ENCODE measurements around the gene ASB2. TPM values are rescaled to one million over a fixed set of nuclear protein-coding genes. Genes with fewer than 3 reads are reported as not detected.

The ASB2 gene
- total RNA-seq, 2 experiments from 2014 or later = 20.7 to 21.1 TPM

DNA sequence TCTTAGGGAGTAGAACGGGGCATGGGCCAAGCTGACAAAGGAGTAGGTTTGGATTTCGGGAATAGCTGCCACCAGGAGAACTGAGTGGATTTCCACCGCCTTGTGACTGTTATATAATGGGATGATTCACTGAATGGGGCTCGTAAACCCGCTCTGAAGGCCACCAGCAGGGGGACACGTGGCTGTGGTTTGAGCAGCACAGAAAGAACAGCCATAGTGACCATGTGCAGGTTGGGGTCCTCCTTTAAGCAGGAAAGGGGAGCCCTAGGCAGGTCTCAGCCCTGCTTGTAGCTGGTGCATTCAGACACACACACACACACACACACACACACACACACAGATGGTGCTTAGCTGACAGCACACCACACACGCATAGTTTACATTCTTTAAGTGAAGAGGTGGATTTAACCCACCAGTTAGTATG lies 8.6 kb upstream of the ASB2 start:
- Mint-ChIP-seq H3K9me3 (peaks cover 5% of the 10 kb centered on the region), H3K4me1 (peaks cover 12% of the 10 kb centered on the region), H3K27ac (no peak overlapping the region), H3K4me3 (no peak overlapping the region), H3K36me3 (ENCODE audit: low read depth) (peaks cover 7% of the 10 kb centered on the region), H3K27me3 (no peaks in the 10 kb centered on the region)
- ChIA-PET POLR2A (no interaction called here), CTCF (interaction anchor here (1.0 to 4.7 kb wide), 5 partner anchors 10 to 46 kb away, joined by 3 to 30 read pairs (median 4); partner anchors contain the start of gene CCDC197)
- DNase-seq = no peak

GRCh38 chr14:93984070-93984469 lies 7.7 kb upstream of the ASB2 start:
- H3K9me3 Mint-ChIP-seq = peaks cover 9% of the 10 kb centered on the region
- peaks cover 12% of the 10 kb centered on the region for H3K36me3 Mint-ChIP-seq (ENCODE audit: low read depth)
- no peaks in the 10 kb centered on the region for H3K27me3 Mint-ChIP-seq
- DNase-seq = no peak
- no peak overlapping the region for H3K27ac Mint-ChIP-seq
- CTCF ChIA-PET = interaction anchor here (1.0 to 14.3 kb wide), 8 partner anchors 9 to 45 kb away, joined by 3 to 173 read pairs (median 6); partner anchors contain the start of gene CCDC197
- peaks cover 16% of the 10 kb centered on the region for H3K4me1 Mint-ChIP-seq
- H3K4me3 Mint-ChIP-seq = no peak overlapping the region
- POLR2A ChIA-PET = no interaction called here

- H3K27ac Mint-ChIP-seq = no peak overlapping the region
- peaks cover 27% of the 10 kb centered on the region for H3K36me3 Mint-ChIP-seq (ENCODE audit: low read depth)
- POLR2A ChIA-PET = interaction anchor here (1.0 kb wide), 1 partner anchor 9 kb away, joined by 3 read pairs; no protein-coding TSS in a partner anchor
- peaks cover 16% of the 10 kb centered on the region for H3K9me3 Mint-ChIP-seq
- H3K4me1 Mint-ChIP-seq = peaks cover 32% of the 10 kb centered on the region
- CTCF ChIA-PET = interaction anchor here (1.1 to 14.3 kb wide), 10 partner anchors 8 to 102 kb away, joined by 3 to 173 read pairs (median 5); no protein-coding TSS in a partner anchor
- no peak overlapping the region for H3K4me3 Mint-ChIP-seq
- H3K27me3 Mint-ChIP-seq = no peaks in the 10 kb centered on the region
- no peak for DNase-seq
Observed at GRCh38 chr14:93982230-93983007, 6.0 kb upstream of the ASB2 start.

- ChIA-PET POLR2A (interaction anchor here (1.0 kb wide), 1 partner anchor 10 kb away, joined by 3 read pairs; no protein-coding TSS in a partner anchor), CTCF (interaction anchor here (1.1 to 14.3 kb wide), 9 partner anchors 9 to 103 kb away, joined by 3 to 173 read pairs (median 5); no protein-coding TSS in a partner anchor)
- DNase-seq = no peak
- Mint-ChIP-seq H3K4me3 (no peak overlapping the region), H3K9me3 (peaks cover 22% of the 10 kb centered on the region), H3K27me3 (no peaks in the 10 kb centered on the region), H3K27ac (no peak overlapping the region), H3K4me1 (peaks cover 41% of the 10 kb centered on the region), H3K36me3 (ENCODE audit: low read depth) (peaks cover 36% of the 10 kb centered on the region)
Observed at GRCh38 chr14:93981316-93982229, 5.2 kb upstream of the ASB2 start.

- ChIA-PET CTCF (interaction anchor here (3.4 to 14.3 kb wide), 3 partner anchors 18 to 41 kb away, joined by 18 to 173 read pairs (median 30); partner anchors contain the start of gene CCDC197), POLR2A (no interaction called here)
- no peak for DNase-seq
- H3K27ac Mint-ChIP-seq = peak overlapping the region; percentile 7
- no peaks in the 10 kb centered on the region for H3K27me3 Mint-ChIP-seq
- H3K36me3 Mint-ChIP-seq (ENCODE audit: low read depth) = peaks cover 45% of the 10 kb centered on the region
- H3K4me3 Mint-ChIP-seq = no peak overlapping the region
- H3K4me1 Mint-ChIP-seq = peaks cover 50% of the 10 kb centered on the region
- H3K9me3 Mint-ChIP-seq = peaks cover 26% of the 10 kb centered on the region
Observed at GRCh38 chr14:93980456-93981201, 4.3 kb upstream of the ASB2 start.

- H3K36me3 Mint-ChIP-seq (ENCODE audit: low read depth) = peaks cover 59% of the 10 kb centered on the region
- no peak for DNase-seq
- POLR2A ChIA-PET = interaction anchor here (1.0 to 1.2 kb wide), 2 partner anchors 15 to 19 kb away, joined by 6 to 7 read pairs; no protein-coding TSS in a partner anchor
- no peaks in the 10 kb centered on the region for H3K27me3 Mint-ChIP-seq
- H3K27ac Mint-ChIP-seq = peak overlapping the region; percentile 95
- peaks cover 26% of the 10 kb centered on the region for H3K9me3 Mint-ChIP-seq
- H3K4me3 Mint-ChIP-seq = peak overlapping the region; percentile 42
- H3K4me1 Mint-ChIP-seq = peaks cover 68% of the 10 kb centered on the region
- CTCF ChIA-PET = interaction anchor here (0.8 to 14.3 kb wide), 8 partner anchors 8 to 38 kb away, joined by 3 to 173 read pairs (median 6); partner anchors contain the start of gene CCDC197
Observed at GRCh38 chr14:93978735-93979134, 2.4 kb upstream of the ASB2 start.

GRCh38 chr14:93977790-93978581 lies 1.6 kb upstream of the ASB2 start:
- H3K4me1 Mint-ChIP-seq = peaks cover 76% of the 10 kb centered on the region
- POLR2A ChIA-PET = interaction anchor here (0.6 to 1.2 kb wide), 3 partner anchors 15 to 36 kb away, joined by 3 to 7 read pairs (median 6); no protein-coding TSS in a partner anchor
- peak overlapping the region; percentile 95 for H3K27ac Mint-ChIP-seq
- peaks cover 26% of the 10 kb centered on the region for H3K9me3 Mint-ChIP-seq
- H3K27me3 Mint-ChIP-seq = no peaks in the 10 kb centered on the region
- peak; percentile 90 for DNase-seq
- H3K4me3 Mint-ChIP-seq = peak overlapping the region; percentile 42
- peaks cover 63% of the 10 kb centered on the region for H3K36me3 Mint-ChIP-seq (ENCODE audit: low read depth)
- CTCF ChIA-PET = interaction anchor here (0.8 to 14.3 kb wide), 9 partner anchors 7 to 38 kb away, joined by 3 to 173 read pairs (median 6); partner anchors contain the start of gene CCDC197

GRCh38 chr14:93977171-93977570 lies 801 bp upstream of the ASB2 start:
- Mint-ChIP-seq H3K4me1 (peaks cover 84% of the 10 kb centered on the region), H3K9me3 (peaks cover 26% of the 10 kb centered on the region), H3K27me3 (no peaks in the 10 kb centered on the region), H3K4me3 (peak overlapping the region; percentile 73), H3K27ac (peak overlapping the region; percentile 95), H3K36me3 (ENCODE audit: low read depth) (peaks cover 63% of the 10 kb centered on the region)
- ChIA-PET CTCF (interaction anchor here (1.0 to 14.3 kb wide), 5 partner anchors 14 to 37 kb away, joined by 3 to 173 read pairs (median 4); no protein-coding TSS in a partner anchor), POLR2A (no interaction called here)
- DNase-seq = no peak

GRCh38 chr14:93975791-93976476 lies 436 bp downstream of the ASB2 start:
- ChIA-PET CTCF (interaction anchor here (0.5 to 14.3 kb wide), 8 partner anchors 14 to 1558 kb away, joined by 3 to 173 read pairs (median 4); no protein-coding TSS in a partner anchor), POLR2A (interaction anchor here (0.7 kb wide), 1 partner anchor 17 kb away, joined by 5 read pairs; no protein-coding TSS in a partner anchor)
- Mint-ChIP-seq H3K27me3 (no peaks in the 10 kb centered on the region), H3K4me3 (peak overlapping the region; percentile 73), H3K9me3 (peaks cover 26% of the 10 kb centered on the region), H3K27ac (peak overlapping the region; percentile 95), H3K36me3 (ENCODE audit: low read depth) (peaks cover 62% of the 10 kb centered on the region), H3K4me1 (peaks cover 94% of the 10 kb centered on the region)
- DNase-seq = peak; percentile 46

DNA sequence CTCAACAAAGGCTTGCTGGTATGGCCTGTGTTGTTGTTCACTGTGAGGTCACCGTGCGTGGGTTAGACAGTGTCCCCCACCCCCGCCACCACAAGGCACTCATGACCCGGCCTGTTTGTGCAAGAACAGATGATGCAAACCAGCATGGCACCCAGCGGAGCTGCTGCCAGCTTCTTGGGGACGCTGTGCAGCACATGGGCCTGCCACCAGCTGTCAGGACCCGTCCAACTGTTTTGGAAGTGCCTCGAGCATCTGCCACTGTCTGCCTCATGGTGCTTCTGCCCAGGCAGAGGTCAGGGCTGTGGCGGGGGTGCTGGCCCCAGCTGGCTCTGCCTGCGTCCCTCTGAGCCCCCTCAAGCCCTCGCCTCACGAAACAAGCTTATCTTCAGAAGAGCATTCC lies 1.5 kb downstream of the ASB2 start:
- CTCF ChIA-PET = interaction anchor here (1.0 to 14.3 kb wide), 6 partner anchors 10 to 38 kb away, joined by 3 to 173 read pairs (median 4); no protein-coding TSS in a partner anchor
- Mint-ChIP-seq H3K27me3 (no peaks in the 10 kb centered on the region), H3K36me3 (ENCODE audit: low read depth) (peaks cover 56% of the 10 kb centered on the region), H3K9me3 (peaks cover 21% of the 10 kb centered on the region), H3K4me1 (peaks cover 96% of the 10 kb centered on the region), H3K27ac (peak overlapping the region; percentile 95), H3K4me3 (peak overlapping the region; percentile 73)
- POLR2A ChIA-PET = no interaction called here
- no peak for DNase-seq
